CD8-positive, alpha-beta memory T cell (primary cell): ENCODE measurements around the gene MAPK4. TPM values are rescaled to one million over a fixed set of nuclear protein-coding genes. Genes with fewer than 3 reads are reported as not detected.
"Not testable (repeated sequence)": the region's sequence is repeated elsewhere in the genome, so short reads cannot be mapped to it uniquely, and the experiment has no call there.

ENCODE experiments used
- CTCF ChIA-PET: fragments of 350-600 bp; sonication (Branson Sonifier 250); formaldehyde crosslinking; loops from one replicate; lab custom pipeline; 2021; ENCODE audit warnings: antibody characterized with exemption; lab: Charles Lee
- POLR2A ChIA-PET: fragments of 350-600 bp; sonication (Branson Sonifier 250); formaldehyde crosslinking; loops from one replicate; lab custom pipeline; 2021; ENCODE audit warnings: antibody characterized with exemption; lab: Charles Lee
- DNase-seq, 5 donors: peaks; one replicate each; pipeline versions ENCODE4 v3.0.0 to v3.0.0-alpha.2; 2020 to 2022; ENCODE audit warnings: mixed read lengths in 1 of 5
- H3K27ac ChIP-seq: one replicate; pipeline ENCODE4 v1.7.0; 2013; ENCODE audit warnings: low read depth, mild to moderate bottlenecking, low read length, moderate library complexity
- H3K27me3 ChIP-seq: 2 replicates; pipeline ENCODE4 v1.7.0; 2013; ENCODE audit warnings: low read length, mild to moderate bottlenecking; ENCODE audit not compliant: insufficient read depth, poor library complexity, severe bottlenecking
- H3K36me3 ChIP-seq: 2 replicates; pipeline ENCODE4 v1.7.0; 2013; ENCODE audit warnings: mild to moderate bottlenecking, low read length, moderate library complexity; ENCODE audit not compliant: insufficient read depth
- H3K4me1 ChIP-seq: 2 replicates; pipeline ENCODE4 v1.7.0; 2013; ENCODE audit warnings: mild to moderate bottlenecking, low read length, moderate library complexity; ENCODE audit not compliant: insufficient read depth
- H3K4me3 ChIP-seq: 2 replicates; pipeline ENCODE4 v1.7.0; 2013; ENCODE audit warnings: mild to moderate bottlenecking, low read length
- H3K9me3 ChIP-seq: 2 replicates; pipeline ENCODE4 v1.7.0; 2013; ENCODE audit warnings: mild to moderate bottlenecking, low read length
- H3K27ac Mint-ChIP-seq, 8 donors: one replicate each; pipeline ENCODE4 v1.8.0; 2020 to 2021; ENCODE audit warnings: mixed read lengths in 8 of 8, mild to moderate bottlenecking in 6 of 8, inconsistent platforms in 3 of 8, moderate library complexity in 3 of 8
- H3K27me3 Mint-ChIP-seq, 2 donors: one replicate each; pipeline ENCODE4 v1.8.0; 2020 to 2021; ENCODE audit warnings: mixed read lengths in 2 of 2, mild to moderate bottlenecking in 1 of 2, moderate library complexity in 1 of 2
- H3K36me3 Mint-ChIP-seq, 3 donors: one replicate each; pipeline ENCODE4 v1.8.0; 2020 to 2021; ENCODE audit warnings: mixed read lengths in 3 of 3, inconsistent platforms in 1 of 3, mild to moderate bottlenecking in 1 of 3
- H3K4me1 Mint-ChIP-seq, 3 donors: one replicate each; pipeline ENCODE4 v1.8.0; 2020 to 2021; ENCODE audit warnings: mixed read lengths in 3 of 3, inconsistent platforms in 1 of 3, mild to moderate bottlenecking in 1 of 3
- H3K4me3 Mint-ChIP-seq, 7 donors: one replicate each; pipeline ENCODE4 v1.8.0; 2020 to 2021; ENCODE audit warnings: mixed read lengths in 7 of 7, mild to moderate bottlenecking in 6 of 7, moderate library complexity in 4 of 7, inconsistent platforms in 2 of 7
- H3K9me3 Mint-ChIP-seq, 5 donors: one replicate each; pipeline ENCODE4 v1.8.0; 2020 to 2022; ENCODE audit warnings: mixed read lengths in 5 of 5, mild to moderate bottlenecking in 3 of 5, moderate library complexity in 2 of 5, inconsistent platforms in 1 of 5
- polyA plus RNA-seq: library from polyadenylated mRNA; unstranded; fragments of 300-500 nt; fragmentation: Illumina TruSeq; gene quantifications from one replicate; pipeline ENCODE4 v1.2.3, GENCODE V29; 2021
- total RNA-seq, 2 experiments: library from RNA; stranded (reverse); gene quantifications; one replicate each; pipeline ENCODE4 v1.2.3, GENCODE V29; 2021

MAPK4 gene
- total and polyA plus RNA-seq, 3 experiments from 2014 or later = not detected

DNA sequence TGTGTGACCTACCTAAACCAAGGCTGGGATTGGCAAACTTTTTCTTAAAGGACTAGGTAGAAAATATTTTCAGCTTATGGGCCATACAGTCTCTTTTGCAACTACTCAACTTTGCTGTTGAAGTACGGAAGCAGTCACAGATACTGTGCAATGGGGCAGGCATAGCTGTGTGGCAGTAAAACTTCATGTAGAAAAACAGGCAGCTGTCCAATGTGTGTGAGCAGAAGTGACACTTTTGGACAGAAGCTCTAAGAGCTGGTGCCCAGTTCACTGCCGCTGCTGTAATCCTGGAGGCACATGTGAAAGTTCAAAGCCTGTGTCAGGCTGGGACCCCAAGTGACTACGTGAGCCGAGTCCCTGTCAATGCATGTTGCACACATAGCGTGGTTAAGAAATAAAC, 46.7 kb downstream of the MAPK4 start:
- ChIA-PET POLR2A (no interaction called here), CTCF (no interaction called here)
- no peak for DNase-seq
- H3K27me3 ChIP-seq = no peaks in the 10 kb centered on the region
- H3K4me1 ChIP-seq = no peaks in the 10 kb centered on the region
- H3K9me3 Mint-ChIP-seq = peaks cover 0 to 6% (median 2%) of the 10 kb centered on the region in 5 donors
- no peak overlapping the region for H3K4me3 ChIP-seq
- no peak overlapping the region for H3K27ac Mint-ChIP-seq
- H3K27me3 Mint-ChIP-seq = peaks cover 3 to 13% of the 10 kb centered on the region in 2 donors
- H3K36me3 Mint-ChIP-seq = no peaks in the 10 kb centered on the region
- H3K4me3 Mint-ChIP-seq = no peak overlapping the region
- no peak overlapping the region for H3K27ac ChIP-seq
- no peaks in the 10 kb centered on the region for H3K36me3 ChIP-seq
- no peaks in the 10 kb centered on the region for H3K4me1 Mint-ChIP-seq
- H3K9me3 ChIP-seq = no peaks in the 10 kb centered on the region

DNA sequence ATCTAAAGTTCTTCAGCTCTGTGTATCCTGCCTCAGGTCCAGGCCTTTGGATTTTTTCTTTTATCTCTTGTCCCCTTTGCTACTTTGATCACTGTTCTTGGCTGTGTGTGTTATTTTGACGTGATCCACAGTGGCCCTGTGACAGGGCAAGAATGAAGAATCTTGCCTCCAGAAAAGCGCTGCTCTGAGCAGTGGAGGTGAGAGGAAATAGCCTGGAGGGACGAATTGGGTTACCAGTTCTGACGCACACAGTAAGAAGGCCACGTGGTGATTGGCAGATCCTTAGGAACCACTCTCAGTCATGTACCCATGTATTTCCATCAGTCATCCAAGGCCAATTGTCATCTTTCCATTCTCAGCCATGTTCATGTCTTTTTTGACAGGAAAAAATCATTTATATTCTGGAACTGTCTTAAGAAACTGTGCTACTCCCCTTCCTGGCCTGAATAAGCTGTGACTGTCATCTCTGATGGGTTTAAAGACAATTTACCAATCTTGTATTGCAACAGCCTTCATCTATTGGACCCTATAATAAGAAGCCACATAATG, 47.6 kb downstream of the MAPK4 start:
- H3K27me3 ChIP-seq = no peaks in the 10 kb centered on the region
- no peak overlapping the region for H3K27ac ChIP-seq
- Mint-ChIP-seq H3K9me3 (peaks cover 0 to 3% (median 0%) of the 10 kb centered on the region in 5 donors), H3K27me3 (peaks cover 3 to 13% of the 10 kb centered on the region in 2 donors), H3K27ac (no peak overlapping the region), H3K4me3 (no peak overlapping the region), H3K4me1 (no peaks in the 10 kb centered on the region), H3K36me3 (no peaks in the 10 kb centered on the region)
- no peaks in the 10 kb centered on the region for H3K36me3 ChIP-seq
- H3K4me3 ChIP-seq = no peak overlapping the region
- no peak for DNase-seq
- H3K4me1 ChIP-seq = no peaks in the 10 kb centered on the region
- CTCF ChIA-PET = no interaction called here
- no peaks in the 10 kb centered on the region for H3K9me3 ChIP-seq
- POLR2A ChIA-PET = no interaction called here

DNA sequence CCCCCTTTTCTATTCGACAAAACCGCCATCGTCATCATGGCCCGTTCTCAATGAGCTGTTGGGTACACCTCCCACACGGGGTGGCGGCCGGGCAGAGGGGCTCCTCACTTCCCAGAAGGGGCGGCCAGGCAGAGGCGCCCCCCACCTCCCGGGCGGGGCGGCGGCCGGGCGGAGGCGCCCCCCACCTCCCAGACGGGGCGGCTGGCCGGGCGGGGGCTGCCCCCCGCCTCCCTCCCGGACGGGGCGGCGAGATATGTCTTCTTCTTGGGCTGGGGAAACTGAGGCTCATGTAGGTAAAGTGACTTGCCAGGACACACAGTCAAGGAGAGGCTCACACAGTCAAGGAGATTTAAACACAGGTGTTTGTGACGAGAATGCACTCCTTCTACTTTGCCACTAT, 49.3 kb downstream of the MAPK4 start:
- H3K4me3 ChIP-seq, H3K27ac Mint-ChIP-seq, H3K4me1 Mint-ChIP-seq, H3K36me3 Mint-ChIP-seq, DNase-seq, POLR2A ChIA-PET, H3K9me3 ChIP-seq, H3K4me1 ChIP-seq, CTCF ChIA-PET, H3K27ac ChIP-seq, H3K36me3 ChIP-seq, H3K4me3 Mint-ChIP-seq, H3K9me3 Mint-ChIP-seq, H3K27me3 ChIP-seq: not testable (repeated sequence)
- H3K27me3 Mint-ChIP-seq = peaks cover 3 to 13% of the 10 kb centered on the region in 2 donors

DNA sequence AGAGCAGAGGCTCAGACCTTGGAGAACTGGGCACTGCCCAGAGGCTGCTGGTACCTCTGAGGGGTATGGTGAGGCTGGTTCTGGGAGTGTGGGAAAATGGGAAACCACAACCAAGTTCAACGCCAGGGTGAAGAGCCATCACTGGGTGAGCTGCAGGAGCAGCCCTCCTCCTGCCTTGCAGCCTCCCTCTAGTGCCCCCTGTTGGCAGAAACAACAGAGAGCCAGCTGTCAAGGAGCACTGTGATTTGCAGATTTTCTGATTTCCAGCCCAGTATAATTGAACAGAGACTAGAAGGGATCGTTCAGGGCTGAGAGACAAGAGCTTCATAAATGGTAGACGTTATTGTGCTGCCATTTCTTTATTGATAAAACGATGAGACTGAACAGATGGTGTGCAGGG, 50.5 kb downstream of the MAPK4 start:
- no peak overlapping the region for H3K4me3 Mint-ChIP-seq
- H3K4me1 Mint-ChIP-seq = no peaks in the 10 kb centered on the region
- Histone ChIP-seq H3K4me3 (no peak overlapping the region), H3K36me3 (no peaks in the 10 kb centered on the region), H3K4me1 (no peaks in the 10 kb centered on the region), H3K27ac (no peak overlapping the region), H3K9me3 (no peaks in the 10 kb centered on the region), H3K27me3 (no peaks in the 10 kb centered on the region)
- CTCF ChIA-PET = no interaction called here
- no peak overlapping the region for H3K27ac Mint-ChIP-seq
- no peak for DNase-seq
- H3K9me3 Mint-ChIP-seq = peaks cover 0 to 4% (median 0%) of the 10 kb centered on the region in 5 donors
- H3K27me3 Mint-ChIP-seq = peaks cover 3 to 12% of the 10 kb centered on the region in 2 donors
- H3K36me3 Mint-ChIP-seq = no peaks in the 10 kb centered on the region
- POLR2A ChIA-PET = no interaction called here

DNA sequence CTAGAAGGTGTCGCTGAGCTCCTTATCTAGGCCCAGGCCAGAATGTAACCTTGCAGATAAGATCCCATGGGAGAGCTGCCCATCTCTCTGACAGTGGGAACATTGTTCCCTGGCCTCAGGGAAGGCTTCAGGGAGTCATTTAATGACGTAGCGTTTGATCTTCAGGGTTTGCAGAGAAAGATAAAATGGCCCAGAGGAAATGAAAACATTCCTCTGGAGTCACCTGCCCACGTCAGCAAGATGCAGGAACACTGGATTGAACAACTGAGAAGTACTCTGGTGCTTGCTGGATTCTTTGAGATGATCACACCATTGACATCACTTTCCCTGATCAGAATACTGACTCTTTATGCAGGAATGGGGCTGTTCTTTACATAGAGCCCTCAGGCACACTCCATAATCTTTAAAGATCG, 51.6 kb downstream of the MAPK4 start:
- Histone ChIP-seq H3K4me1 (no peaks in the 10 kb centered on the region), H3K9me3 (no peaks in the 10 kb centered on the region), H3K27ac (no peak overlapping the region), H3K36me3 (no peaks in the 10 kb centered on the region), H3K27me3 (no peaks in the 10 kb centered on the region), H3K4me3 (no peak overlapping the region)
- ChIA-PET POLR2A (no interaction called here), CTCF (no interaction called here)
- peaks cover 0 to 4% (median 0%) of the 10 kb centered on the region in 5 donors for H3K9me3 Mint-ChIP-seq
- no peaks in the 10 kb centered on the region for H3K4me1 Mint-ChIP-seq
- peaks cover 3 to 9% of the 10 kb centered on the region in 2 donors for H3K27me3 Mint-ChIP-seq
- DNase-seq = no peak
- no peaks in the 10 kb centered on the region for H3K36me3 Mint-ChIP-seq
- no peak overlapping the region for H3K27ac Mint-ChIP-seq
- no peak overlapping the region for H3K4me3 Mint-ChIP-seq

GRCh38 chr18:50614838-50615237, 55.0 kb downstream of the MAPK4 start:
- H3K27ac Mint-ChIP-seq = no peak overlapping the region
- no peak overlapping the region for H3K27ac ChIP-seq
- H3K4me1 ChIP-seq = no peaks in the 10 kb centered on the region
- no peak for DNase-seq
- no peaks in the 10 kb centered on the region for H3K4me1 Mint-ChIP-seq
- H3K36me3 ChIP-seq = no peaks in the 10 kb centered on the region
- ChIA-PET CTCF (no interaction called here), POLR2A (no interaction called here)
- no peak overlapping the region for H3K4me3 Mint-ChIP-seq
- H3K4me3 ChIP-seq = no peak overlapping the region
- peaks cover 0 to 3% of the 10 kb centered on the region in 2 donors for H3K27me3 Mint-ChIP-seq
- H3K9me3 ChIP-seq = no peaks in the 10 kb centered on the region
- no peaks in the 10 kb centered on the region for H3K36me3 Mint-ChIP-seq
- H3K9me3 Mint-ChIP-seq = peaks cover 0 to 4% (median 0%) of the 10 kb centered on the region in 5 donors
- no peaks in the 10 kb centered on the region for H3K27me3 ChIP-seq

- no peak for DNase-seq
- Mint-ChIP-seq H3K9me3 (peaks cover 0 to 4% (median 0%) of the 10 kb centered on the region in 5 donors), H3K4me1 (no peaks in the 10 kb centered on the region), H3K4me3 (no peak overlapping the region), H3K27me3 (peaks cover 0 to 3% of the 10 kb centered on the region in 2 donors), H3K27ac (no peak overlapping the region), H3K36me3 (no peaks in the 10 kb centered on the region)
- ChIA-PET CTCF (no interaction called here), POLR2A (no interaction called here)
- no peaks in the 10 kb centered on the region for H3K9me3 ChIP-seq
- no peaks in the 10 kb centered on the region for H3K27me3 ChIP-seq
- H3K27ac ChIP-seq = no peak overlapping the region
- H3K36me3 ChIP-seq = no peaks in the 10 kb centered on the region
- H3K4me3 ChIP-seq = no peak overlapping the region
- no peaks in the 10 kb centered on the region for H3K4me1 ChIP-seq
Measured at GRCh38 chr18:50616484-50617048, 56.7 kb downstream of the MAPK4 start.

DNA sequence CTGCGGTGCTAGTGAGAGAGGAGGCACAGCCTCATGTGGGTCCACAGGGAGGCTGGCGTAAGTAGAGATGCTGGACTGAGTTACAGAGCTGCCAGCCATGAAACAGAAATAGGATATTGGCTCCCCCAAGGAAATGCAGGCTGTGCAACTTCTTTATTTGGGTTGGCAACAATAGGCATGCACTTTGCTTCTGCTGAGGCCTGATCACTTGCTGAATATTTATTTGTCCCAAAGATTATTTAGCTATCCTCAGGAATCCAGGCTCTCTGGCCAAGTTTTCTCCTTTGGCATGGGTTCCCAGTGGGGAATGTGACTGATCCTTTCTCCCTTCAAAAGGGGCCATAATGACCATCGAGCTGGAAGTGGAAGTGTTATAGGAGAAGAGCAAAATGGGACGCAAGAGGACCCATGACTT, 60.0 kb downstream of the MAPK4 start:
- H3K27me3 Mint-ChIP-seq = peaks cover 0 to 9% of the 10 kb centered on the region in 2 donors
- Histone ChIP-seq H3K27me3 (no peaks in the 10 kb centered on the region), H3K9me3 (no peaks in the 10 kb centered on the region), H3K4me3 (no peak overlapping the region), H3K4me1 (no peaks in the 10 kb centered on the region), H3K36me3 (no peaks in the 10 kb centered on the region), H3K27ac (no peak overlapping the region)
- H3K9me3 Mint-ChIP-seq = peaks cover 0 to 2% (median 0%) of the 10 kb centered on the region in 5 donors
- no peaks in the 10 kb centered on the region for H3K4me1 Mint-ChIP-seq
- POLR2A ChIA-PET = no interaction called here
- H3K4me3 Mint-ChIP-seq = no peak overlapping the region
- no peak overlapping the region for H3K27ac Mint-ChIP-seq
- CTCF ChIA-PET = no interaction called here
- no peaks in the 10 kb centered on the region for H3K36me3 Mint-ChIP-seq
- no peak for DNase-seq
